ENCODE results near the gene NHERF1. TPM values are rescaled to one million over a fixed set of nuclear protein-coding genes. Genes with fewer than 3 reads are reported as not detected.
A peak's percentile ranks its signal among the peaks of the same experiment; 100 is the strongest.

Gene NHERF1
- total and polyA plus RNA-seq, 2 of the 4 experiments (the other 2 are of a cell fraction) = 3.8 to 11.8 TPM

DNA sequence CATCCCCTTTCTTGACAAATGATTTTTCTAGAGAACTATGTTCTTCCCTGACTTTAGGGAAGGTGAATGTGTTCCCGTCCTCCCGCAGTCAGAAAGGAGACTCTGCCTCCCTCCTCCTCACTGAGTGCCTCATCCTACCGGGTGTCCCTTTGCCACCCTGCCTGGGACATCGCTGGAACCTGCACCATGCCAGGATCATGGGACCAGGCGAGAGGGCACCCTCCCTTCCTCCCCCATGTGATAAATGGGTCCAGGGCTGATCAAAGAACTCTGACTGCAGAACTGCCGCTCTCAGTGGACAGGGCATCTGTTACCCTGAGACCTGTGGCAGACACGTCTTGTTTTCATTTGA lies 20.3 kb downstream of the NHERF1 start:
- Histone ChIP-seq H3K4ac (ENCODE audit: low read depth, low read length) (no peak overlapping the region), H3K36me3 (ENCODE audit: control insufficient read depth, insufficient read depth, low read length) (peaks cover 33% of the 10 kb centered on the region), H3K14ac (replicated peaks; ENCODE audit: low read depth, low read length) (no peak overlapping the region), H3K56ac (ENCODE audit: extremely low read depth, insufficient read depth, low read length) (no peak overlapping the region), H3K9me3 (ENCODE audit: control insufficient read depth, insufficient read depth, low read length) (no peaks in the 10 kb centered on the region), H2AK9ac (replicated peaks; ENCODE audit: low read depth, low read length, poor library complexity) (peak overlapping the region; percentile 44), H4K5ac (ENCODE audit: low read depth, low read length) (peak overlapping the region; percentile 10; the same call in 1 of the 2 replicates), H3K4me3 (ENCODE audit: insufficient read depth, low read depth, low read length) (no peak overlapping the region), H3K9me1 (ENCODE audit: insufficient read depth, low read length) (peaks cover 9% of the 10 kb centered on the region; the same call in 1 of the 2 replicates), H3K4me2 (ENCODE audit: low read depth, low read length) (no peak overlapping the region), H3K27ac (ENCODE audit: insufficient read depth, low read length) (no peak overlapping the region), H4K8ac (ENCODE audit: low read depth in 2 of 2, low read length in 2 of 2) (no peak overlapping the region), H3K27me3 (ENCODE audit: control insufficient read depth, insufficient read depth, low read length) (no peaks in the 10 kb centered on the region), H4K20me1 (ENCODE audit: insufficient read depth, low read length) (peaks cover 5% of the 10 kb centered on the region), H3K79me1 (ENCODE audit: low read depth in 1 of 2, low read length in 2 of 2) (peaks cover 13 to 14% of the 10 kb centered on the region in 2 experiments; a peak in 3 of 4 replicates), H2BK120ac (ENCODE audit: low read depth, low read length) (no peak overlapping the region), H3K18ac (ENCODE audit: low read depth, low read length) (no peak overlapping the region), H2AFZ (replicated peaks; ENCODE audit: low read length, poor library complexity) (no peak overlapping the region), H2AK5ac (ENCODE audit: low read depth, low read length) (no peak overlapping the region), H3K23ac (ENCODE audit: low read depth, low read length) (no peak overlapping the region), H2BK15ac (ENCODE audit: low read depth, low read length) (no peak overlapping the region), H2BK20ac (ENCODE audit: low read depth, low read length) (no peak overlapping the region), H2BK5ac (ENCODE audit: low read depth, low read length, poor library complexity, severe bottlenecking) (peak overlapping the region; percentile 9), H3K4me1 (ENCODE audit: control insufficient read depth, insufficient read depth, low read length) (peaks cover 12% of the 10 kb centered on the region), H4K91ac (ENCODE audit: insufficient read depth, low read depth, low read length) (no peak overlapping the region), H3K9ac (ENCODE audit: low read depth, low read length) (no peak overlapping the region)
- TF ChIP-seq POLR2A (IDR thresholded peaks at IDR 0.05; ENCODE audit: low read depth, low read length) = no peak
- no peak for TF ChIP-seq SMC3 (IDR thresholded peaks at IDR 0.05; ENCODE audit: low read depth, low read length)
- no peak for TF ChIP-seq MAZ (IDR thresholded peaks at IDR 0.05; ENCODE audit: borderline replicate concordance, low read depth, low read length)
- TF ChIP-seq FOS (IDR thresholded peaks at IDR 0.05; ENCODE audit: low read depth, low read length) = no peak
- no peak for TF ChIP-seq MXI1 (IDR thresholded peaks at IDR 0.05; ENCODE audit: borderline replicate concordance, low read depth, low read length)
- no peak for TF ChIP-seq RCOR1 (IDR thresholded peaks at IDR 0.05; ENCODE audit: insufficient replicate concordance, low read length)
- TF ChIP-seq RAD21 (IDR thresholded peaks at IDR 0.05; ENCODE audit: low read length) = no peak
- no peak for TF ChIP-seq CHD1 (IDR thresholded peaks at IDR 0.05; ENCODE audit: low read depth, low read length)
- TF ChIP-seq, protein P1, sequence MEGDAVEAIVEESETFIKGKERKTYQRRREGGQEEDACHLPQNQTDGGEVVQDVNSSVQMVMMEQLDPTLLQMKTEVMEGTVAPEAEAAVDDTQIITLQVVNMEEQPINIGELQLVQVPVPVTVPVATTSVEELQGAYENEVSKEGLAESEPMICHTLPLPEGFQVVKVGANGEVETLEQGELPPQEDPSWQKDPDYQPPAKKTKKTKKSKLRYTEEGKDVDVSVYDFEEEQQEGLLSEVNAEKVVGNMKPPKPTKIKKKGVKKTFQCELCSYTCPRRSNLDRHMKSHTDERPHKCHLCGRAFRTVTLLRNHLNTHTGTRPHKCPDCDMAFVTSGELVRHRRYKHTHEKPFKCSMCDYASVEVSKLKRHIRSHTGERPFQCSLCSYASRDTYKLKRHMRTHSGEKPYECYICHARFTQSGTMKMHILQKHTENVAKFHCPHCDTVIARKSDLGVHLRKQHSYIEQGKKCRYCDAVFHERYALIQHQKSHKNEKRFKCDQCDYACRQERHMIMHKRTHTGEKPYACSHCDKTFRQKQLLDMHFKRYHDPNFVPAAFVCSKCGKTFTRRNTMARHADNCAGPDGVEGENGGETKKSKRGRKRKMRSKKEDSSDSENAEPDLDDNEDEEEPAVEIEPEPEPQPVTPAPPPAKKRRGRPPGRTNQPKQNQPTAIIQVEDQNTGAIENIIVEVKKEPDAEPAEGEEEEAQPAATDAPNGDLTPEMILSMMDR (conservative IDR thresholded peaks at IDR 0.05; ENCODE audit: low read depth, low read length) = no peak
- TF ChIP-seq, protein P2, sequence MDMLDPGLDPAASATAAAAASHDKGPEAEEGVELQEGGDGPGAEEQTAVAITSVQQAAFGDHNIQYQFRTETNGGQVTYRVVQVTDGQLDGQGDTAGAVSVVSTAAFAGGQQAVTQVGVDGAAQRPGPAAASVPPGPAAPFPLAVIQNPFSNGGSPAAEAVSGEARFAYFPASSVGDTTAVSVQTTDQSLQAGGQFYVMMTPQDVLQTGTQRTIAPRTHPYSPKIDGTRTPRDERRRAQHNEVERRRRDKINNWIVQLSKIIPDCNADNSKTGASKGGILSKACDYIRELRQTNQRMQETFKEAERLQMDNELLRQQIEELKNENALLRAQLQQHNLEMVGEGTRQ (IDR thresholded peaks at IDR 0.05; ENCODE audit: low read depth, low read length) = no peak
- no TSS peak for BruUV-seq (replicated peaks)
- in situ Hi-C loops (cut with MboI; ENCODE audit: low sequenced_read_pairs) = no loop called here
- CTCF ChIA-PET = no interaction called here
- ATAC-seq (ENCODE audit: low read depth) (no peak), DNase-seq (no peak)
- POLR2A ChIA-PET (ENCODE audit: unreplicated experiment) = no interaction called here
- no CpG with 5 or more reads among the region's 7 CpGs for WGBS, 2 experiments (ENCODE audit: extremely low coverage in 2 of 2, insufficient read length in 1 of 2)
- dilution Hi-C loops (cut with HindIII; ENCODE audit: low sequenced_read_pairs, unreplicated experiment) = no loop called here
- intact Hi-C loops (cut with micrococcal nuclease) = no loop called here
